Right lobe of liver (tissue), 6 donors: ENCODE measurements around the gene CDK2AP2. TPM values are rescaled to one million over a fixed set of nuclear protein-coding genes. Genes with fewer than 3 reads are reported as not detected.
"Not testable (repeated sequence)": the region's sequence is repeated elsewhere in the genome, so short reads cannot be mapped to it uniquely, and the experiment has no call there.

Source experiments
- ATAC-seq, 4 donors: fragments of 200-7000 bp; cut with Tn5 transposase; one replicate each; pipeline ENCODE4 v1.9.1; 2020; ENCODE audit warnings: mild to moderate bottlenecking in 4 of 4, moderate library complexity in 4 of 4
- DNase-seq, 3 donors: peaks; one replicate each; pipeline ENCODE4 v3.0.0-alpha.2; 2020
- H3K27ac ChIP-seq, 3 donors: fragments of 200-600 bp; one replicate each; pipeline ENCODE4 v1.8.0; 2022
- H3K27me3 ChIP-seq, 2 donors: fragments of 200-600 bp; one replicate each; pipeline ENCODE4 v1.8.0; 2022
- H3K36me3 ChIP-seq, 4 donors: fragments of 200-600 bp; sonication (generic) in 1 of 4; one replicate each; pipeline versions ENCODE4 v1.5.1 to v1.8.0; 2017 to 2022; ENCODE audit warnings: control low read depth in 1 of 4
- H3K4me1 ChIP-seq, 4 donors: fragments of 200-600 bp; sonication (generic) in 1 of 4; one replicate each; pipeline versions ENCODE4 v1.5.1 to v1.8.0; 2017 to 2022; ENCODE audit warnings: control low read depth in 1 of 4
- H3K4me3 ChIP-seq, 3 donors: fragments of 200-600 bp; one replicate each; pipeline ENCODE4 v1.8.0; 2022
- H3K9me3 ChIP-seq, 4 donors: fragments of 200-600 bp; sonication (generic) in 1 of 4; one replicate each; pipeline versions ENCODE4 v1.5.1 to v1.8.0; 2017 to 2022; ENCODE audit warnings: control low read depth in 1 of 4
- POLR2A ChIP-seq: fragments of 450-650 bp; IDR thresholded peaks from one replicate; pipeline ENCODE4 v1.6.1; 2017; ENCODE audit warnings: antibody characterized with exemption, mild to moderate bottlenecking
- WGBS: methylation state at CpG from one replicate; pipeline ENCODE4 v1.1.6; 2018; ENCODE audit warnings: low coverage, low lambda C conversion rate; ENCODE audit not compliant: insufficient coverage; ENCODE audit errors: missing lambda C conversion rate; 5-methylcytosine and 5-hydroxymethylcytosine counted together
- intact Hi-C, 2 donors: fragments of 100-400 bp; cut with DNase I; formaldehyde crosslinking; loops; one replicate each; pipeline versions ENCODE4 v1.11.2 to v1.14.1; 2022
- total RNA-seq, 6 experiments: library from RNA; depleted of rRNA in 2 of 6; stranded (reverse); fragments of >200 nt in 2 of 6; fragmentation: NEBNext Ultra II Directional in 3 of 6; extraction: Animal tissue kit (Norgen Biotek cat#: 25700) in 3 of 6; gene quantifications; one replicate each; pipeline versions ENCODE4 v1.1.0 to v1.2.4, GENCODE V29; 2016 to 2023
- TF ChIP-seq, protein P1 (sequence below), 4 donors: fragments of 200-600 bp in 3 of 4; fragments of 450-650 bp in 1 of 4; IDR thresholded peaks; one replicate each; pipeline versions ENCODE4 v1.5.1 to v1.8.0; 2016 to 2022; ENCODE audit warnings: antibody characterized with exemption in 4 of 4, mild to moderate bottlenecking in 2 of 4
- donor health status: DM: no; HTN: yes; CAD: no.
- donor health status: DM: no; HTN: no; CAD: no.
- donor health status: DM: no; HTN: no; CAD: no.
- donor health status: DM: no; HTN: yes; CAD: no.
- donor health status: DM: no; HTN: yes; CAD: no.

CDK2AP2 gene
- total RNA-seq, 6 experiments from 2014 or later: 45.2 to 74.9 (median 55.7) TPM

DNA sequence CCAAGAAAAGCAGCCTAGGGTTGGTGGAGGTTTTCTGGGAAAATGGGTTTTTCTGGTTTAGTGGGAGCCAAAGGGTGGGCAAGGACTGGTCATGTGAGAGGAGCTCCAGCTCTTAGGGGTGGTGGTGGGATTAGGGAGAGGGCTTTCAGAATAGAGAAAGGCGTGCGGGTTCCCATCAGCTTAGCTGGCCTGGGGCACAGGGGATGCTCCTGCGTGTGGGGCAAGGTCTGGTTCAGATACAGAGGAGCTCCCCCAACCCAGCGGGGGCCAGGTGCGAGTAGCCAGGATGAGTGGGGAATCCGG is 39.6 kb downstream of the CDK2AP2 start:
- intact Hi-C loops: loop anchor here in 1 of 2 donors (5.0 kb wide), 1 partner anchor 39 kb away; the partner anchor contains the start of genes CDK2AP2 and PITPNM1
- no peak for DNase-seq
- H3K27ac ChIP-seq: peak overlapping the region; percentile 62 to 87 (median 85)
- ATAC-seq: no peak
- H3K27me3 ChIP-seq: no peaks in the 10 kb centered on the region
- peaks cover 0 to 39% (median 16%) of the 10 kb centered on the region in 4 donors for H3K4me1 ChIP-seq
- no peaks in the 10 kb centered on the region for H3K36me3 ChIP-seq
- WGBS: no CpG with 5 or more reads among the region's 6 CpGs
- TF ChIP-seq, protein P1, sequence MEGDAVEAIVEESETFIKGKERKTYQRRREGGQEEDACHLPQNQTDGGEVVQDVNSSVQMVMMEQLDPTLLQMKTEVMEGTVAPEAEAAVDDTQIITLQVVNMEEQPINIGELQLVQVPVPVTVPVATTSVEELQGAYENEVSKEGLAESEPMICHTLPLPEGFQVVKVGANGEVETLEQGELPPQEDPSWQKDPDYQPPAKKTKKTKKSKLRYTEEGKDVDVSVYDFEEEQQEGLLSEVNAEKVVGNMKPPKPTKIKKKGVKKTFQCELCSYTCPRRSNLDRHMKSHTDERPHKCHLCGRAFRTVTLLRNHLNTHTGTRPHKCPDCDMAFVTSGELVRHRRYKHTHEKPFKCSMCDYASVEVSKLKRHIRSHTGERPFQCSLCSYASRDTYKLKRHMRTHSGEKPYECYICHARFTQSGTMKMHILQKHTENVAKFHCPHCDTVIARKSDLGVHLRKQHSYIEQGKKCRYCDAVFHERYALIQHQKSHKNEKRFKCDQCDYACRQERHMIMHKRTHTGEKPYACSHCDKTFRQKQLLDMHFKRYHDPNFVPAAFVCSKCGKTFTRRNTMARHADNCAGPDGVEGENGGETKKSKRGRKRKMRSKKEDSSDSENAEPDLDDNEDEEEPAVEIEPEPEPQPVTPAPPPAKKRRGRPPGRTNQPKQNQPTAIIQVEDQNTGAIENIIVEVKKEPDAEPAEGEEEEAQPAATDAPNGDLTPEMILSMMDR (IDR thresholded peaks at IDR 0.05): no peak
- TF ChIP-seq POLR2A: no peak
- H3K4me3 ChIP-seq: peak overlapping the region; percentile 90 to 96 (median 95)
- H3K9me3 ChIP-seq: no peaks in the 10 kb centered on the region

- ATAC-seq (peak; percentile 5 to 31 (median 8)), DNase-seq (peak; percentile 85 to 92 (median 86))
- Histone ChIP-seq H3K9me3 (no peaks in the 10 kb centered on the region), H3K36me3 (no peaks in the 10 kb centered on the region), H3K4me3 (peak overlapping the region; percentile 90 to 96 (median 95)), H3K4me1 (peaks cover 0 to 39% (median 16%) of the 10 kb centered on the region in 4 donors), H3K27ac (peak overlapping the region; percentile 62 to 87 (median 85)), H3K27me3 (no peaks in the 10 kb centered on the region)
- intact Hi-C loops: loop anchor here in 1 of 2 donors (5.0 kb wide), 1 partner anchor 39 kb away; the partner anchor contains the start of genes CDK2AP2 and PITPNM1
- TF ChIP-seq, protein P1 (IDR thresholded peaks at IDR 0.05): no peak
- peak; percentile 51 for TF ChIP-seq POLR2A
- WGBS: 0% methylated on average over 2 of the region's 5 CpGs
These were observed 39.9 kb downstream of the CDK2AP2 start for GRCh38 chr11:67468056-67468455.

GRCh38 chr11:67466962-67467771 is 40.8 kb downstream of the CDK2AP2 start:
- 68% methylated on average over 9 of the region's 11 CpGs for WGBS
- TF ChIP-seq, protein P1 (IDR thresholded peaks at IDR 0.05): no peak
- TF ChIP-seq POLR2A: no peak
- Histone ChIP-seq H3K9me3 (no peaks in the 10 kb centered on the region), H3K4me3 (no peak overlapping the region), H3K4me1 (peaks cover 0 to 39% (median 16%) of the 10 kb centered on the region in 4 donors), H3K27me3 (no peaks in the 10 kb centered on the region), H3K27ac (peak overlapping the region in 2 of 3 donors; percentile 62 to 94), H3K36me3 (no peaks in the 10 kb centered on the region)
- ATAC-seq (no peak), DNase-seq (no peak)
- intact Hi-C loops: loop anchor here in 1 of 2 donors (5.0 kb wide), 1 partner anchor 40 kb away; the partner anchor contains the start of genes CDK2AP2 and PITPNM1

- DNase-seq: peak in 1 of 3 donors; percentile 58
- intact Hi-C loops: loop anchor here in 1 of 2 donors (5.0 kb wide), 1 partner anchor 41 kb away; the partner anchor contains the start of genes CDK2AP2 and PITPNM1
- 67% methylated on average over 1 of the region's 5 CpGs for WGBS
- Histone ChIP-seq H3K27me3 (no peaks in the 10 kb centered on the region), H3K27ac (peak overlapping the region in 1 of 3 donors; percentile 94), H3K9me3 (no peaks in the 10 kb centered on the region), H3K36me3 (no peaks in the 10 kb centered on the region), H3K4me3 (no peak overlapping the region), H3K4me1 (peaks cover 0 to 39% (median 16%) of the 10 kb centered on the region in 4 donors)
- peak in 2 of 4 donors; percentile 1 to 2 for ATAC-seq
- TF ChIP-seq POLR2A: no peak
- TF ChIP-seq, protein P1 (IDR thresholded peaks at IDR 0.05): no peak
These were observed 41.6 kb downstream of the CDK2AP2 start for GRCh38 chr11:67466367-67466766.

DNA sequence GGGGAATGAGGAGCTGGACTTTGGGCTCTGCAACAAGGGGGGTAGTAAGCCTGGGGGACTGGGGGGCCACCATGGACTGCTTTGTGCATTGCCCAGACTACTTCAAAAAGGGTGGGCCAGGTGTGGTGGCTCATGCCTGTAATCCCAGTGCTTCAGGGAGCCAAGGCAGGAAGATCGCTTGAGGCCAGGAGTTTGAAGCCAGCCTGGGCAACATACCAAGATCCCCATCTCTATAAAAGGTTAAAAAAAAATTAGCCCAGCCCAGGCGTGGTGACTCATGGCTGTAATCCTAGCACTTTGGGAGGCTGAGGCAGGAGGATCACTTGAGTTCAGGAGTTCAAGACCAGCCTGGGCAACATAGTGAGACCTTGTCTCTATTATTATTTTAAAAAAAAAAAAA is 42.4 kb downstream of the CDK2AP2 start:
- H3K27me3 ChIP-seq, H3K9me3 ChIP-seq, H3K36me3 ChIP-seq, DNase-seq, ATAC-seq: not testable (repeated sequence)
- WGBS: 40% methylated on average over 2 of the region's 2 CpGs
- peak overlapping the region in 1 of 3 donors; percentile 94 for H3K27ac ChIP-seq
- peak overlapping the region; percentile 66 to 83 (median 70) for H3K4me3 ChIP-seq
- H3K4me1 ChIP-seq: peaks cover 0 to 39% (median 16%) of the 10 kb centered on the region in 4 donors
- intact Hi-C loops: loop anchor here in 1 of 2 donors (5.0 kb wide), 1 partner anchor 42 kb away; the partner anchor contains the start of genes CDK2AP2 and PITPNM1
